DOHH2 (cell line): ENCODE results near the gene LCE1F.

Experiments used
- CTCF ChIP-seq: fragments of 200-600 bp; sonication (generic); IDR thresholded peaks from one replicate; pipeline ENCODE4 v1.5.1; 2014; ENCODE audit warnings: antibody characterized with exemption, mild to moderate bottlenecking, low read depth, low read length; ENCODE audit not compliant: poor library complexity, severe bottlenecking
- EZH2phosphoT487 ChIP-seq: fragments of 200-600 bp; sonication (generic); IDR thresholded peaks from 2 replicates; pipeline ENCODE4 v1.6.1; 2017; ENCODE audit warnings: borderline replicate concordance, mild to moderate bottlenecking, antibody characterized with exemption, low read length, moderate library complexity, mixed read lengths

GRCh38 chr1:152758636-152759035 lies 16.3 kb upstream of the LCE1F start:
- TF ChIP-seq CTCF (no peak), EZH2phosphoT487 (no peak)
